HG03432 (cell line): ENCODE measurements around the gene CCDC187.
"Not testable (repeated sequence)": the region's sequence is repeated elsewhere in the genome, so short reads cannot be mapped to it uniquely, and the experiment has no call there.

Source experiments
- ATAC-seq: cut with Tn5 transposase; IDR thresholded peaks from one replicate; pipeline ENCODE4 v1.9.1; 2021; ENCODE audit warnings: mild to moderate bottlenecking, moderate library complexity; ENCODE audit not compliant: unreplicated experiment

CCDC187 gene

GRCh38 chr9:136244122-136244968 lies 59.5 kb downstream of the CCDC187 start:
- ATAC-seq = peak; percentile 31

- ATAC-seq = no peak
Measured at GRCh38 chr9:136243631-136244030, 60.3 kb downstream of the CCDC187 start.

GRCh38 chr9:136242918-136243525 lies 60.9 kb downstream of the CCDC187 start:
- ATAC-seq = no peak

- ATAC-seq = no peak
Measured at GRCh38 chr9:136242248-136242647, 61.6 kb downstream of the CCDC187 start.

GRCh38 chr9:136241542-136241941 lies 62.4 kb downstream of the CCDC187 start:
- no peak for ATAC-seq

- ATAC-seq = no peak
Measured at GRCh38 chr9:136240941-136241340, 63.0 kb downstream of the CCDC187 start.

- no peak for ATAC-seq
Measured at GRCh38 chr9:136239983-136240330, 63.9 kb downstream of the CCDC187 start.

GRCh38 chr9:136239135-136239982 lies 64.5 kb downstream of the CCDC187 start:
- ATAC-seq = no peak

- ATAC-seq = no peak
Measured at GRCh38 chr9:136238342-136238732, 65.6 kb downstream of the CCDC187 start.

GRCh38 chr9:136237486-136238341 lies 66.2 kb downstream of the CCDC187 start:
- no peak for ATAC-seq

GRCh38 chr9:136236471-136237410 lies 67.2 kb downstream of the CCDC187 start:
- not testable (repeated sequence) for ATAC-seq

- ATAC-seq = no peak
Measured at GRCh38 chr9:136235709-136236455, 68.0 kb downstream of the CCDC187 start.

GRCh38 chr9:136235171-136235570 lies 68.7 kb downstream of the CCDC187 start:
- no peak for ATAC-seq

GRCh38 chr9:136234597-136234996 lies 69.3 kb downstream of the CCDC187 start:
- no peak for ATAC-seq

- no peak for ATAC-seq
Measured at GRCh38 chr9:136233868-136234267, 70.0 kb downstream of the CCDC187 start.

- no peak for ATAC-seq
Measured at GRCh38 chr9:136233411-136233810, 70.5 kb downstream of the CCDC187 start.

GRCh38 chr9:136232969-136233368 lies 70.9 kb downstream of the CCDC187 start:
- no peak for ATAC-seq

- ATAC-seq = no peak
Measured at GRCh38 chr9:136231478-136232297, 72.2 kb downstream of the CCDC187 start.
